DMS 273 treated with DMSO at 0.1 percent for 48 hours (cell line): Measurements from ENCODE around the gene ARL4C.

Source experiments
- DNase-seq: peaks from one replicate; lab custom pipeline; 2025; lab: John Stamatoyannopoulos, UW

ARL4C gene

GRCh38 chr2:234497594-234498235, 834 bp upstream of the ARL4C start:
- no peak for DNase-seq

- DNase-seq: no peak
Measured at GRCh38 chr2:234496055-234496834, 636 bp downstream of the ARL4C start.

GRCh38 chr2:234495251-234496054, 1.4 kb downstream of the ARL4C start:
- no peak for DNase-seq

GRCh38 chr2:234494361-234495250, 2.3 kb downstream of the ARL4C start:
- no peak for DNase-seq

- DNase-seq: no peak
Measured at GRCh38 chr2:234493796-234494195, 3.1 kb downstream of the ARL4C start.

GRCh38 chr2:234492717-234493485, 4.0 kb downstream of the ARL4C start:
- DNase-seq: no peak

- DNase-seq: no peak
Measured at GRCh38 chr2:234491897-234492296, 5.0 kb downstream of the ARL4C start.

GRCh38 chr2:234491281-234491680, 5.6 kb downstream of the ARL4C start:
- no peak for DNase-seq

GRCh38 chr2:234490271-234491091, 6.4 kb downstream of the ARL4C start:
- DNase-seq: no peak

GRCh38 chr2:234488913-234489451, 7.9 kb downstream of the ARL4C start:
- DNase-seq: no peak

GRCh38 chr2:234488486-234488885, 8.4 kb downstream of the ARL4C start:
- no peak for DNase-seq

- DNase-seq: no peak
Measured at GRCh38 chr2:234487356-234487755, 9.5 kb downstream of the ARL4C start.

GRCh38 chr2:234483568-234484251, 13.2 kb downstream of the ARL4C start:
- DNase-seq: no peak

GRCh38 chr2:234481301-234481700, 15.6 kb downstream of the ARL4C start:
- DNase-seq: no peak

GRCh38 chr2:234480337-234480736, 16.5 kb downstream of the ARL4C start:
- no peak for DNase-seq

GRCh38 chr2:234479465-234479864, 17.4 kb downstream of the ARL4C start:
- DNase-seq: no peak

- no peak for DNase-seq
Measured at GRCh38 chr2:234478121-234478858, 18.6 kb downstream of the ARL4C start.

- DNase-seq: no peak
Measured at GRCh38 chr2:234476766-234477165, 20.1 kb downstream of the ARL4C start.

- DNase-seq: no peak
Measured at GRCh38 chr2:234474654-234475053, 22.2 kb downstream of the ARL4C start.
